ENCODE measurements around the gene GTF3C5. TPM values are rescaled to one million over a fixed set of nuclear protein-coding genes. Genes with fewer than 3 reads are reported as not detected.

The GTF3C5 gene
- total and polyA plus RNA-seq, 9 of the 15 experiments (the other 6 are each of a cell fraction or from before 2014, with no cell fraction given), result 3.8 to 118 (median 83.7) TPM

GRCh38 chr9:132994410-132995120 lies 36.2 kb upstream of the GTF3C5 start (continued):
- no peak for TF ChIP-seq TFE3 (CRISPR knock-in tag; IDR thresholded peaks at IDR 0.05)
- no peak for TF ChIP-seq NR1H2 (CRISPR knock-in tag; IDR thresholded peaks at IDR 0.05)
- peak in 1 of 2 experiments; percentile 58; a peak in 2 of 4 replicates for TF ChIP-seq SRF (CRISPR knock-in tag; IDR thresholded peaks at IDR 0.05)
- no peak for TF ChIP-seq ATF1 (CRISPR knock-in tag; IDR thresholded peaks at IDR 0.05)
- TF ChIP-seq ATF1 (tag; IDR thresholded peaks at IDR 0.05), result peak; percentile 48; the same call in 1 of the 2 replicates
- TF ChIP-seq DMBX1 (CRISPR knock-in tag; IDR thresholded peaks at IDR 0.05; ENCODE audit: borderline replicate concordance), result no peak; the same call in 1 of the 2 replicates
- peak; percentile 61 for TF ChIP-seq SMARCE1 (IDR thresholded peaks at IDR 0.05)
- TF ChIP-seq SRSF3 (IDR thresholded peaks at IDR 0.05; ENCODE audit: insufficient read depth, low read length), result no peak
- peak; percentile 90 for TF ChIP-seq FOSL1 (tag; conservative IDR thresholded peaks at IDR 0.05)
- no peak for TF ChIP-seq ZNF165 (CRISPR knock-in tag; IDR thresholded peaks at IDR 0.05; ENCODE audit: borderline replicate concordance)
- TF ChIP-seq PRMT5 (CRISPR knock-in tag; IDR thresholded peaks at IDR 0.05), result no peak
- no peak for TF ChIP-seq SNRNP70 (optimal IDR thresholded peaks at IDR 0.05; ENCODE audit: low read depth, low read length)
- no peak for TF ChIP-seq ZNF384 (IDR thresholded peaks at IDR 0.05; ENCODE audit: low read depth, low read length)
- no peak for TF ChIP-seq CEBPG (CRISPR knock-in tag; IDR thresholded peaks at IDR 0.05)
- no peak for TF ChIP-seq CEBPG (tag; conservative IDR thresholded peaks at IDR 0.05 in 1 of 2, IDR thresholded peaks at IDR 0.05 in 1 of 2)
- TF ChIP-seq XRCC3 (IDR thresholded peaks at IDR 0.05), result no peak
- no peak for TF ChIP-seq IRF9 (tag; IDR thresholded peaks at IDR 0.05)
- peak in 1 of 2 experiments; percentile 15; a peak in 1 of 4 replicates for TF ChIP-seq RAD21 (CRISPR knock-in tag; conservative IDR thresholded peaks at IDR 0.05 in 1 of 2, IDR thresholded peaks at IDR 0.05 in 1 of 2)
- TF ChIP-seq C11orf30 (IDR thresholded peaks at IDR 0.05; ENCODE audit: low read depth), result no peak
- TF ChIP-seq NCOA1 (IDR thresholded peaks at IDR 0.05; ENCODE audit: low read depth), result peak; percentile 57
- TF ChIP-seq TRIM25 (IDR thresholded peaks at IDR 0.05; ENCODE audit: borderline replicate concordance), result no peak
- TF ChIP-seq FOXK2 (conservative IDR thresholded peaks at IDR 0.05 in 1 of 2, IDR thresholded peaks at IDR 0.05 in 1 of 2; ENCODE audit: low read depth in 2 of 2), result peak; percentile 43 to 61; a peak in 2 of 4 replicates
- peak; percentile 60 for TF ChIP-seq RBFOX2 (IDR thresholded peaks at IDR 0.05; ENCODE audit: low read depth, low read length)
- no peak for TF ChIP-seq ZBTB34 (CRISPR knock-in tag; IDR thresholded peaks at IDR 0.05)
